ENCODE results near the gene CEP85.

CEP85 gene

DNA sequence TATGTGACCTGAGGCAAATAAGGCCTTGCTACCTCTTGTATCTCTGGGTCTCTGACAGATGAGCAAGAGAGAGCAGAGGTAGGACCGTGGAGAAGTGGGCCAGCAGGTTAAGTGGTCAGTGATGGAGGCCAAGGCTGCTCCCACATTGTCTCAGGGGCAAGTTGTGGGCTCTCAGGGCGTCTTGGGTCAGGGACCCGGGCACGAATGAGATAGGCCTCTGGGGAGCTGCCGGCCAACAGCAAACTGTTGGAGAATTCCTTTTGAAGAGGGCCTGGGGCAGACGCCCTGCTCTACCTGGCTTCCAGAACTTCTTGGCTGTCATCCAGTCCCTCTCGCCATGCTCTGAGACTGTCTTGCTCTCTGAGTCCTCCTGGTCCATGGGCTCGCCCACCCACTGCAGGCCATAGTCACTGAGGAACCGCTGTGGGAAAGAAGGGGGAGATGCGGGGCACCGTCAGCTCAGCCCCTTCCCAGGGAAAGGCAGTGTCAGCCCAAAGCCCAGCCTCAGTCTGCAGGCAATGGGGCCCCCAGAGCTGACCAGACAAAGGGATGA is 60.0 kb downstream of the CEP85 start:
- Histone ChIP-seq H3K27ac (no peak overlapping the region), H3K4me3 (ENCODE audit: low read depth in 1 of 2, low read length in 1 of 2) (no peak overlapping the region), H3K4me1 (ENCODE audit: control insufficient read depth in 1 of 2, insufficient read depth in 1 of 2, low read depth in 1 of 2, low read length in 1 of 2) (peaks cover 53 to 59% of the 10 kb centered on the region in 2 experiments), H3K9me3 (no peaks in the 10 kb centered on the region), H3K27me3 (no peaks in the 10 kb centered on the region), H3K36me3 (peaks cover 9% of the 10 kb centered on the region)
- no peak for TF ChIP-seq CTCF (IDR thresholded peaks at IDR 0.05)

DNA sequence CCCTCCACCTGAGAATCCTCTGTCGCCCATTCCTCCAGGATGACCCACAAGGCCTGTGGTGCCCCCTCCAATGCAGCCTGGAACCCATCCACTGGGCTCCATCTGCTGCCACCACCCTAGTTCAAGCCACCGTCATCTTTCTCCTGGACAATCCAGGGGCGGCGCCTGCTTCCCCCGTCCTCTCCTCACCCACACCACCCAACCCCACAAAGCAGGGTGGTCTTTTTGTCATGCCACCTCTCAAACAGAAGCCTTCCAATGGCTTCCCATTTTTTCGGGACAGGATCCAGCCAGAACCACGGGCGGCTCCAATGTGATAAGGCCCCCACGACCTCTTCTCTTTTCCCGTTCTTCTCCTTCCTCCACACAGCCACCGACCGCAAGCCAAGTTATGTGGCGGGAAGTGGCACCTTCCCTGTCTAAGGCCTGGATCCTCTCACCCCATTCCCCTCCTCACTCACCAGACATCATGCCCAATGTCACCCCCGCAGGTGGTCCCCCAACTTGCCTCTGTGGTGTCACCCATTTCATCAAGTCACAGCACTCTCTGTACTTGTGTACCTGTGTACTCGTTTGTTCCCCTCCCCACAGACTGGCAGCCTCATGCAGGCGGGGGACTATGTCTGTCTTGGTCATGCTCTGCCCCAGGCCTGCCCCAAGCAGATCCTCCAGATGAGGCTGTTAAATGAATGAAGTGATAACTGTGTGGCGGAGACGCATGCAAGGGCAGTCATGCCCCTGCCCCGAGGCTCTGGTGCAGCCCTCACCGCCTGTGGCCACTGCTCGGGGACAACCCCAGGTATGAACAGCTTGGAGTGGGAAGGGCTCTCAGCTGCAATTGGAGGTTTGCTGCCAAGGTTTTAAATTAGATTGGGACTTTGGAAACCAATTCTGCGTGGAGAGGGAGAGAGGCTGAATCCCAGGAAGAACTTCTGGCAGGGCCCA is 61.5 kb downstream of the CEP85 start:
- no peak overlapping the region for H3K27ac ChIP-seq
- H3K4me1 ChIP-seq (ENCODE audit: control insufficient read depth in 1 of 2, insufficient read depth in 1 of 2, low read depth in 1 of 2, low read length in 1 of 2) = peaks cover 38 to 44% of the 10 kb centered on the region in 2 experiments
- TF ChIP-seq CTCF (IDR thresholded peaks at IDR 0.05) = no peak
- no peak overlapping the region for H3K4me3 ChIP-seq (ENCODE audit: low read depth in 1 of 2, low read length in 1 of 2)
- H3K27me3 ChIP-seq = no peaks in the 10 kb centered on the region
- peaks cover 9% of the 10 kb centered on the region for H3K36me3 ChIP-seq
- H3K9me3 ChIP-seq = no peaks in the 10 kb centered on the region

GRCh38 chr1:26296340-26297056 is 62.5 kb downstream of the CEP85 start:
- no peaks in the 10 kb centered on the region for H3K27me3 ChIP-seq
- H3K9me3 ChIP-seq = no peaks in the 10 kb centered on the region
- H3K36me3 ChIP-seq = peaks cover 9% of the 10 kb centered on the region
- peaks cover 27 to 34% of the 10 kb centered on the region in 2 experiments for H3K4me1 ChIP-seq (ENCODE audit: control insufficient read depth in 1 of 2, insufficient read depth in 1 of 2, low read depth in 1 of 2, low read length in 1 of 2)
- H3K27ac ChIP-seq = no peak overlapping the region
- no peak overlapping the region for H3K4me3 ChIP-seq (ENCODE audit: low read depth in 1 of 2, low read length in 1 of 2)
- TF ChIP-seq CTCF (IDR thresholded peaks at IDR 0.05) = no peak

- no peak overlapping the region for H3K4me3 ChIP-seq (ENCODE audit: low read depth in 1 of 2, low read length in 1 of 2)
- no peaks in the 10 kb centered on the region for H3K27me3 ChIP-seq
- H3K4me1 ChIP-seq (ENCODE audit: control insufficient read depth in 1 of 2, insufficient read depth in 1 of 2, low read depth in 1 of 2, low read length in 1 of 2) = peaks cover 20 to 26% of the 10 kb centered on the region in 2 experiments
- H3K9me3 ChIP-seq = no peaks in the 10 kb centered on the region
- H3K36me3 ChIP-seq = peaks cover 9% of the 10 kb centered on the region
- no peak for TF ChIP-seq CTCF (IDR thresholded peaks at IDR 0.05)
- no peak overlapping the region for H3K27ac ChIP-seq
These were observed 63.2 kb downstream of the CEP85 start for GRCh38 chr1:26297057-26297790.

DNA sequence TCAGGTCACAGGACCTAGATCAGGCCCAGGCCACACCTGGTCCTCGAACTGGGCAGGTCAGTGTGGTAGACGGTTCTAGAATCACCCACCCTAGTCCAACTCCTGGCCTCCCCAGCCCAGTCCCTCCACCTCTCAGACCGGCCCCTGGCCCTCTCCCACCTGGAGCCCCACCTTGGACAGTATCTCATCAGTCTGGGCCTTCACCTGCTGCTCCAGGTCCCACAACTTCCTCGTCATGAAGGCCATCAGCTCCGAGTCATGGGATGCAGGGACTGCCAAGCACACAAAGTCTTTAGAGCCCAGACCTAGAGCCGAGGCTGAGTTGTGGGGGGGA is 63.8 kb downstream of the CEP85 start:
- TF ChIP-seq CTCF (IDR thresholded peaks at IDR 0.05) = no peak
- peak overlapping the region; percentile 1 for H3K27ac ChIP-seq
- peaks cover 15 to 21% of the 10 kb centered on the region in 2 experiments for H3K4me1 ChIP-seq (ENCODE audit: control insufficient read depth in 1 of 2, insufficient read depth in 1 of 2, low read depth in 1 of 2, low read length in 1 of 2)
- no peak overlapping the region for H3K4me3 ChIP-seq (ENCODE audit: low read depth in 1 of 2, low read length in 1 of 2)
- peaks cover 9% of the 10 kb centered on the region for H3K36me3 ChIP-seq
- no peaks in the 10 kb centered on the region for H3K27me3 ChIP-seq
- H3K9me3 ChIP-seq = no peaks in the 10 kb centered on the region
